NCI-H82 (cell line): Measurements from ENCODE around the gene LOXL3.

ENCODE experiments used
- DNase-seq: peaks from one replicate; lab custom pipeline; 2025; lab: John Stamatoyannopoulos, UW

The LOXL3 gene

DNA sequence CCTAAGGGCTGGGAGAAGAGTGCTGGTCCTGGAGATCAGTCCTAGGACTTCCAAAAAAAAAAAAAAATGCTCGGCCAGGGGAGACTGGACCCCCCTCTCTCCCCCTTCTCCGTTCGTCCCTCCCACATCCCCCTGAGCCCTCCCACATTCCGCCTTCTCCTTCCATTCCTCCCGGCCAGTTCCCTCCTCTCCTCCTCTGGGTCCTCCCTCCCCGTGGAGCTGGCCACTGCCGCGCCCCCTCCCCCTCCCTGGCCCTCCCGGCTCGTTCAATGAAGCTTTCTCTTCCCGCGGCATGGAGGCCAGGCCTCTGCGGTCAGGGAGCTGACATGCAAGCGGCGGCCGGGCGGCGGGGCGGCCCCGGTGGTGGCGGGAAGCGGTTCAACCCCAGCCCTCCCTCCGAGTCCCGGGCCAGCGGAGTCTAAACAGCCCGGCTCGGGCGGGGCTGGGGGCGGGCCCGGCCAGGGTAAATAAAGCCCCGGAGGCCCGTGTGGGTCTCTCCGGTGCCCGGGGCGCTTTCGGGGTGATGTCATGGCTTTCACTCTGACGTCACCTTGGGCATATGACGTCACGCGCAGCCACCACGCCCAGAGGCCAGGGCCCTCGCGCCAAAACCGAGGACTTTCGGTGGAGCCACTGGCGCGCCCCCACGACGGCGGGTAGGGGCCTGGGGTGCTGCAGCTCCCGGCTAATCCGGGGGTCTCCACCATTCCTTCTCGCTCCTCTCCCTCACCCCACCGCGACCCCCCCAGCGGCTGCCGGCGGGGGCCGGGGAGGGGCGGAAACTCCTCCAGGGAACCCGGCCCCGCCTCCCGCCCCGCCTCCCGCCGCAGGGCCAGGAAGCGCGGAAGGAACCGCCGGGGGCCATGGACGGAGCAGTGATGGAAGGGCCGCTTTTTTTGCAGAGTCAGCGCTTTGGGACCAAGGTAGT, at the start of gene LOXL3, which contains the start of gene DOK1:
Gene LOXL3, minus strand, starts transcription at position 51 of the 928 bp plus-strand sequence. CDS start 1,308 bp downstream, outside the sequence.
Gene DOK1, plus strand, starts transcription at position 829 of the 928 bp plus-strand sequence. Its CDS starts 35 bp downstream, at position 864.
- DNase-seq = peak; percentile 84

- DNase-seq = no peak
Measured at GRCh38 chr2:74602586-74603281, 49.0 kb upstream of the LOXL3 start.

GRCh38 chr2:74599676-74600075, 45.9 kb upstream of the LOXL3 start:
- no peak for DNase-seq

GRCh38 chr2:74597410-74597809, 43.7 kb upstream of the LOXL3 start:
- peak; percentile 88 for DNase-seq

GRCh38 chr2:74596584-74596983, 42.8 kb upstream of the LOXL3 start:
- no peak for DNase-seq

DNA sequence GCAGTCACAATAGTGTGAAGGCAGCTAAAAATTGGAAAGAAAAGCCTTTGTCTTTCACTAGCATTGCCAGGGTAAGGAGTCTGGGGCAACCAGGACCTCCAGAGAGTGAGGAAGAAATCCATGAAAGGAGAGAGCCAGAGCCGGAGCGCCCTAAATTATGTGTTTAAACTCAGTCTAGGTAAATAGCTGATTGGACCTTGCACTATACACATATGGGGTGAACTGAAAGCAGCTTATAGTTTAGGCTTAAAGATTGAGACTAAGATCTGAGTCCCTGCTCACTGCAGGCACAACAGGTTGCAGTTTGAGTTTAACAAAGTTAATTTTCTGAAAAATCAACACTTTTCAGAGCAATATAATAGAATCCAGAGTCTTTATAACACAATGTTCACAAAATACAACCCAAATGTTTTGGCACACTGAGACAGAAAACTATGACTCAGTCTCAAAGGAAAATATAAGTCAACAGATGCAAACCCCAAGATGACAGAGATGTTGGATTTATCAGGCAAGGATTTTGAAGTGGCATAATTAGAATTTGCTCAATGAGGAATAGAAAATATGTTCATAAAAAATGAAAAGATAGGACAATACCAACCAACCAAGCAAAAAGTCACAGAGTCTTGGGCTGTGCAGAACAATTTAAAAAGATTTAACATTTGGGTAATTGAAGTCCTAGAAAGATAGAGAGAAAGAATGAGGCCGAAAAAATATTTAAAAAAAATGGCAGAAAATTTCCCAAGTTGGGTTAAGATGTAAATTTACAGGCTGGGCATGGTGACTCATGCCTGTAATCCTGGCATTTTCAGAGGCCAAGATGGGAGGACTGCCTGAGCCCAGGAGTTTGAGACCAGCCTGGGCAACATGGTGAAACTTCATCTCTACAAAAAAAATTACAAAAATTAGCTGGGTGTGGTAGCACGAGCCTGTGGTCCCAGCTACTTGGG, 40.4 kb upstream of the LOXL3 start:
- DNase-seq = peak; percentile 45

GRCh38 chr2:74588664-74589063, 34.9 kb upstream of the LOXL3 start:
- DNase-seq = no peak

DNA sequence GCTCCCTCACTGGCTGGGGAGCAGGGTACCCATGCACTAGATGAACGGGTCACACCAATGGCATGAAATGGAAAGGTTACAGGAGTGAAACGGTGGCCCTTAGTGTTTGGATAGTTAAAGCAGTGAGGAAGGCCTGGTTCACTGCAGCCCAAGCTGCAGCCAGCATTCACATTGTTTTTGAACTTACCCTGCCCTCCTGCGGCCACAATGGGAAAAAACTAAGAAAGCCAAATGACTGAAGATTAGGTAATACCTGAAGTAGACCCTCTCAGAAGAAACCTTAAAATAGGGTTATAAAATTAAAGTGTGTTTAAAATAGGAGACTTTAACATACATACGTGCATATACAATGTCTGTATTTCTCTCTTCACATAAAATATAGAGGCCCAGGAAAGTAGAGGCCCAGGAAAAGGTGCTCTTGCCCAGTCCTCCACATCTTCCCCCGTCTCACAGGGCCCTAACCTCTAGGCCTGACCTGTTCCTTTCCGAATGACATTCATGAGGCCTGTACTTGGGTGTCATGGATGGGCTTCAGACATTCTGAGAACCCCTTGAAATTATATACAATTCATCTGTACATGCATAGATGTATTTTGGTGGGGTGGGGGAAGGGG, 34.0 kb upstream of the LOXL3 start:
- DNase-seq = peak; percentile 83

DNA sequence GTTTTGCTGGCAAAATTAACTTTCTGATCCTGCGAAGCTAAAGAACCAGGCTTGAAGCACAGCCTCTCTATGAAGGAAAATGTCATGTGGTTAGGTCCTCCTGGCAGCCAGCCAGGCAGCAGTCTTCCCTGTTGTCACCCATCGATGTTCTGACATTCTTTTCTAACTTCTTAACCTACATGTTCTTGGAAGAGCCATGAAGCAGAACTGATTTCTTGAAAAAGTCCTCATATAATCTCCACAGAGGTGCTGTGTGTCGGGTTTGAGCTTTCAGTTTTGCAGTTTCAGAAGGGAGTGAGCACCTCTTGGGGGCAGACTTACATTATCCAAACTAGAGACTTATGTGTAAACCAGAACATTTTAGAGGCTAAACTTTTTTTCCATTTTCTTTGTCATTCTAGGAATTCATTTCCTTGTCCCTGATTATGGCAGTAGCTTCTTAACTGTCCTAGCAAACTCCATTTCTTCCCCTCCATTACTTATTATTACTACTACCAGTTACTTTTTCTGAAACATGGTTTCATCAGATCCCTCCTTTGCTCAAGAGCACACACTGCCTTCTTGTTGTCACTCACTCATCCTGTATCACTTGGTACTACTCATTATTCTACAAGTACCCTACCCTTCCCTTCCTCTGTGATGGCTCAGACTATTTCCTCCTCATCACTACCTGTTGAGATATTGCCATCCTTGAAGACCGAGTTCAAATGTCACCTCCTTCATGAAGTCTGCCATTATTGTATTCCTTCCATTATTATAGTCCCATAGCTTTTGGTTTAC, 31.9 kb upstream of the LOXL3 start:
- DNase-seq = no peak

- no peak for DNase-seq
Measured at GRCh38 chr2:74584088-74584645, 30.4 kb upstream of the LOXL3 start.

DNA sequence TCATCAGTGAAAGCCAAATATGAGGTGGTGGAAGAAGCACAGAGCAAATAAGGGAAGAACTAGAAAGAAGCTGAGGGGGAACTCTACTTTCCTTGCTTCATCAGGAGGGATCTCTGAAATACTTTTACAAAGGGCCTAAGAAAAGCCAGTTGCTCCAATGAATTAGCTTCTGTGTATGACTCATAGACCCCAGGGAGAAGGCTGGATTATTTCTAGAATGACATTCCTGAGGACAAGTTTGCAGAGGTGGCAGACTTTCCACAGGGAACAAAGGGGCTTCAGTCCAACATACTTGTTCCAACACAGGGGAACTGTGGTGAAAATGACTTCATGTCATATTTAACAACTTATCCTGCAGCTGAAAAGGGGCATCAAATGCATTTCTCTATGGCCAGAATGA, 29.8 kb upstream of the LOXL3 start:
- DNase-seq = peak; percentile 11

DNA sequence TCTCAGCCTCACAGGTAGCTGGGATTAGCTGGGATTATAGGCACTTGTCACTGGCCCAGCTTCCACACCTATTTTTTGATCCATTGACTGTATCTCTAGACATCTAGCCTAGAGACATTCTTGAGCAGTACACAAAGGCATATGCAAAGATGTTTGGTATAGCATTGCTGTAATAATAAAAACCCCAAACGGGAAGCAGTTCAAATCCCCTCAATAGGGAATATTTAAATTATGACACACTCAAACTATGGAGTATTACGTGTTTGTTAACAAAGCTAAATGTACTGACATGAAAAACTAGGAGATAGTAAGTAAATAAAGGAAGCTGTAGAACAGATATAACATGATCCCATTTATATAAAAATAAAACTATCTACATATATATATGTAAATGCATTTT, 28.4 kb upstream of the LOXL3 start:
- DNase-seq = no peak

GRCh38 chr2:74581463-74581862, 27.7 kb upstream of the LOXL3 start:
- DNase-seq = no peak

DNA sequence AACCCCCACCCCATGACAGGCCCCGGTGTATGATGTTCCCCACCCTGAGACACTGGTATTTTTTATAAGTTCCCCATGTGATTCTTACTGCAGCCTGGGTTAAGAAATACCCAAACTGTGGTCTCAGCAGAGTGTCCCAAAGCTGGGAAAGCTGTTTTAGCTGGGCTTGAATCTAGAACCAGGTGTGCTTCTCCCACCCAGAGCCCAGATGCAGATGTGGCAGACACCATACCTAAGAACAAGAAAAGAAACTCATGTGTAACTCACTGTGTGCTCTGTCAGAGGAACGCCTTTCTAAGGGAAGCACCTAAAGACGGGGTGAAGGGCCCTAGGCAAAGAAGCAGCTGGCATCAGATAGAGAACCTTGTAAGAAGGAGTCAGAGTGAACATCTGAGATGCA, 24.7 kb upstream of the LOXL3 start:
- DNase-seq = no peak

GRCh38 chr2:74577448-74577847, 23.7 kb upstream of the LOXL3 start:
- peak; percentile 70 for DNase-seq

DNA sequence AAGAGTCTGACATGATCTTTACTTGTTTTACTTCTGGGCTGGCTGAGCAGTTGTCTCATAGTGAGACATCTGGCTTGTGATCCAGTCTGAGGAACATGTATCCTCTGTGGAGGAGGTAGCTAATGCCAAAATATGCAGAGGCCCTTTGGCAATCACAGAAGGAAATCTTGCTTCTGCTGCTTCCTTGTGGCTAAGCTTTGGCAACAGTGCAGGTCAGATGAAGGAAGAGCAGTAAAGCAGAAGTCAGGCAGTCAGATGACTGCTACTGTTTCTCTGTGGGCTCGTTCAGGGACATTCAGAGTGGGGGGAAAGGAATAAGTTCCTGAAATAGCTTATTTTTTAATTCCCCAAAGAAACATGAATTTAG, 23.1 kb upstream of the LOXL3 start:
- no peak for DNase-seq

GRCh38 chr2:74576211-74576862, 22.6 kb upstream of the LOXL3 start:
- peak; percentile 69 for DNase-seq

DNA sequence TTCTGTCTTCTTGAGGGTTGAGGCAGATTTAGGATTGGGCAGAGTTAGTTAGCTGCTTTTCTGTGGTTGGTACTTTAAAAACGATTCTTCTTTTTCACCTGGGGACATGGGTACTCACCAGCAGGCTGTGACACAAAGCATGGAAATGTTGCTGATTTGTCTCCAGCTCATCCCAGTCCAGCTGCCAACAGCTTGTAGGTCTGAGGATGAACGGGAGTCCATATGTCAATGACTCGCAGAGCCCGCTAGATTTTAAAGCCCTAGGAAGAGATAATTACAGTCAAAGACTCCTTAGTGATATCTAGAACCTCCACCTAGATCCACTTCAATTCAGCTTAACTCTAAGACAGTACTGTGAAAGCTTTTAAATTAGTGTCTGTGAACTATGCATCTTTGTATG, 21.6 kb upstream of the LOXL3 start:
- peak; percentile 83 for DNase-seq

GRCh38 chr2:74573747-74574562, 20.2 kb upstream of the LOXL3 start:
- no peak for DNase-seq
